ENCODE measurements around the gene HSPB9. TPM values are rescaled to one million over a fixed set of nuclear protein-coding genes. Genes with fewer than 3 reads are reported as not detected.
A peak's percentile ranks its signal among the peaks of the same experiment; 100 is the strongest.

HSPB9 gene
- total RNA-seq, 2 donors from 2014 or later = 0.18 to 1.2 TPM

DNA sequence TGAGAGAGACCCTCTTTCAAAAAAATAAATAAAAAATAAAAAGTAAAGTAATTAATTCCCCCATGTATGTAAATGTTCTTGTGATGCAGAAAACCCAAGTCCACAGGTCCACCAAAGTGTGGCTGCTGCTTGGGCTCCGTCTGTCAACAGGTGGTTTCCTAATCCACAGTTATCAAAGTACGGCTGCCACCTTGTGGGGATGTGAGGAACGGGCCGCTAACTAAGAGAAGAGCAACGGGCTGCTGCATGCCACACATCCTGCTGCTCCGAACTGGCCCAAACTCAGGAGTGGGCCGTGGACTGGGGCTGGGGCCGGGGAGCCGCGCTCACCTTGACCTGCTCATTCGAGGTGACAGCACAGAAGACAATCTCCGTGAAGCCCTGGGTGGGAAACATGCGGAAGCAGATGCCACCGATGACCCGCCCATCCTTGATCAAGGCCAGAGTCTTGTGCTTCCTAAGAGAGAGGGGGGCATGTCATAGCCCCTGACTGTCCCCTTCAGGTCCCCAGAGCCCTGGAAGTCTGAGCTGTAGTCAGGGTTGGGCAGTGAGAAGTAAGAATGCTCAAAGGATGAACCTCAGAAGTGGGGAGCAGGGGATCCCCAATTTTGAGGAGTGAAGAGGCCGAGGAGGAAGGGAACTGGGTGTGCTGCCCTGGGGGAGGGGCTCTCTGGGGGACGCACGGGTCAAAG, 5.8 kb upstream of the HSPB9 start:
- H3K9me3 ChIP-seq = no peaks in the 10 kb centered on the region
- no peak overlapping the region for H3K4me3 ChIP-seq
- no peaks in the 10 kb centered on the region for H3K36me3 ChIP-seq
- intact Hi-C loops (cut with DNase I) = loop anchor here (1.0 to 5.0 kb wide), 2 partner anchors 50 to 92 kb away; no protein-coding TSS in a partner anchor
- peak; percentile 86 for DNase-seq (ENCODE audit: low spot score)
- peak; percentile 59 for TF ChIP-seq POLR2AphosphoS5 (IDR thresholded peaks at IDR 0.05)
- TF ChIP-seq CTCF (IDR thresholded peaks at IDR 0.05) = peak; percentile 81 to 94 (median 87)
- no peak for TF ChIP-seq POLR2A (IDR thresholded peaks at IDR 0.05)
- H3K4me1 ChIP-seq (replicated peaks) = peaks cover 8% of the 10 kb centered on the region
- no peaks in the 10 kb centered on the region for H3K27me3 ChIP-seq (replicated peaks; ENCODE audit: insufficient read depth)
- H3K27ac ChIP-seq = no peak overlapping the region
- 36% methylated on average over 18 of the region's 18 CpGs for WGBS

DNA sequence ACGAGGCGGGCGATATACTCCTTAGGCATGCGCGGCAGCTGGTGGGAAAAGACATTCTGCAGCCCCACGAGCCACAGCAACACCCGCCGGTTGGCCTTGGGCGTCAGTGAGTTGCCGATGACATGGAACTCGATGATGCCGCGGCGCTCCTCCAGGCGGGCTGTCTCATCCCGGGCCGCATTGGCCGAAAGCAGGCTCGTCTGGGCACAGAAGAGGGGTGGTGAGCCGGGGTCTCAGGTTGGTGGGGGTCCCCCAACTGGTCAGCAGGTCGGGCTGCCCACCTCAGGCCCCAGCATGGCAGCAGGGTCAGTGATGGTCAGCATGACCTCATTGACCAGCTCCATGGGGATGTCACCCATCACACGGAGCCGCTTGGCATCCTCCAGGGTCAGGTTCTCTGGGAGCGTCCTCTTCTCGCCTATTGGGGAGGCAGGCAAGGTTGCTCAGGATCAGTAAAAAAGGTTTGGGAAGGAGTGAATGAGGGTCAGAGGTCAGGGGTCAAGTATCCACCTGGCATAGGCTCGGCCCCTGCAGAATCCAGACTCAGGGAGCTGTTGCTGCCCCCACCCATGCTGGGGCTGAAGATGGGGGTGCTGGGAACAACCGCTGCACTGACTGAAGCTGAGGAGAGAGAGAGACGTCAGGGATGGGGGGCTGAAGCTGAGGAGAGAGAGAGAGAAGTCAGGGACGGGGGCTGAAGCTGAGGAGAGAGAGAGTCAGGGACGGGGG, 5.0 kb upstream of the HSPB9 start:
- Histone ChIP-seq H3K27ac (no peak overlapping the region), H3K4me1 (replicated peaks) (peaks cover 8% of the 10 kb centered on the region), H3K4me3 (no peak overlapping the region), H3K36me3 (no peaks in the 10 kb centered on the region), H3K9me3 (no peaks in the 10 kb centered on the region), H3K27me3 (replicated peaks; ENCODE audit: insufficient read depth) (no peaks in the 10 kb centered on the region)
- no peak for DNase-seq (ENCODE audit: low spot score)
- intact Hi-C loops (cut with DNase I) = loop anchor here (5.0 kb wide), 1 partner anchor 50 kb away; no protein-coding TSS in a partner anchor
- TF ChIP-seq CTCF (IDR thresholded peaks at IDR 0.05) (no peak), POLR2A (IDR thresholded peaks at IDR 0.05) (no peak), POLR2AphosphoS5 (IDR thresholded peaks at IDR 0.05) (no peak)
- WGBS = 84% methylated on average over 29 of the region's 30 CpGs

DNA sequence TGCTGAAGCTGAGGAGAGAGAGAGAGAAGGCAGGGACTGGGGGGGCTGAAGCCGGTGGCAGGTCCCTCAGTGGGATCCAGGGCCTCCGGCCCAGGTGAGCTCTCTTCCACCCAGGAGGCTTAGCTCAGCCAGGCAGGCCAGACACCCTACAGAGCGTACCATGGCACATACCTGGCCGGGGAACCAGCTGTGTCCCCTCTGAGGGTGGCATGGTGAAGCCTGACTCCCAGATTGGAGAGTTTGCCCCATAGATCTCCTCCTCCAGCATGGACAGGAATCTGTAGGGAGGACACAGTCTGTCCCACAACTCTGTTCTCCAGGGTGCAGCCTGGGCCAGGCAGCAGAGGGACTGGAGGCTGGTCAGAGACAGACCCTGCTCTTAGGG, 4.5 kb upstream of the HSPB9 start:
- Histone ChIP-seq H3K9me3 (no peaks in the 10 kb centered on the region), H3K4me1 (replicated peaks) (peaks cover 3% of the 10 kb centered on the region), H3K27me3 (replicated peaks; ENCODE audit: insufficient read depth) (no peaks in the 10 kb centered on the region), H3K27ac (no peak overlapping the region), H3K36me3 (no peaks in the 10 kb centered on the region), H3K4me3 (no peak overlapping the region)
- TF ChIP-seq CTCF (IDR thresholded peaks at IDR 0.05) (no peak), POLR2AphosphoS5 (IDR thresholded peaks at IDR 0.05) (no peak), POLR2A (IDR thresholded peaks at IDR 0.05) (no peak)
- no peak for DNase-seq (ENCODE audit: low spot score)
- 91% methylated on average over 4 of the region's 4 CpGs for WGBS
- intact Hi-C loops (cut with DNase I) = loop anchor here (5.0 kb wide), 1 partner anchor 51 kb away; no protein-coding TSS in a partner anchor

GRCh38 chr17:42118545-42118944, 4.1 kb upstream of the HSPB9 start:
- intact Hi-C loops (cut with DNase I) = loop anchor here (5.0 kb wide), 1 partner anchor 51 kb away; no protein-coding TSS in a partner anchor

More at GRCh38 chr17:42118545-42118944, 4.1 kb upstream of the HSPB9 start:
- DNase-seq (ENCODE audit: low spot score) = no peak
- Histone ChIP-seq H3K9me3 (no peaks in the 10 kb centered on the region), H3K4me1 (replicated peaks) (no peaks in the 10 kb centered on the region), H3K36me3 (no peaks in the 10 kb centered on the region), H3K27me3 (replicated peaks; ENCODE audit: insufficient read depth) (no peaks in the 10 kb centered on the region), H3K27ac (no peak overlapping the region), H3K4me3 (no peak overlapping the region)
- WGBS = 70% methylated on average over 2 of the region's 2 CpGs
- TF ChIP-seq CTCF (IDR thresholded peaks at IDR 0.05) = peak in 3 of 4 experiments; percentile 16 to 39 (median 31)
- TF ChIP-seq POLR2AphosphoS5 (IDR thresholded peaks at IDR 0.05) = no peak
- TF ChIP-seq POLR2A (IDR thresholded peaks at IDR 0.05) = no peak

Measured in prostate gland (tissue), 2 donors.